Measurements from ENCODE around the gene ASCC1. TPM values are rescaled to one million over a fixed set of nuclear protein-coding genes. Genes with fewer than 3 reads are reported as not detected.

Gene ASCC1
- total RNA-seq, 1 donor from 2014 or later, result 49.5 TPM

DNA sequence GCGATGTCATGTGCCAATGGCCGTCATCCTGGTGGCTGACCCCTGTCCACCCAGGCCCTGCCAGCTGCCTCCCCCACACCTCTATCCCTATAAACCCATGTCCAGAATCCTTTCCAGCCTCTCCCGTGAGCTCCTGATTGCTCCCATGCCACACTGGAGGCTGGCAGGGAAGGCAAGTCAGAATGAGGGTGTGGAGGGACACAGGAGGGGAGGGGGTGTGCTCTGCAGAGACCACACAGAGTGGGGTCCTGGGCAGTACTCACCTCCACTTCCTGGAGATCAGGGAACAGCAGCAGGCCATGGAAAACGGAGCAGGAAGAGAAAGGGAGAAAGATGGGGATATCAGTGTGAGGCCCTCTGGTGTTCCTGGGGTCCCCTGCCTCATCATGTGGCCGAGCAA lies 143.4 kb downstream of the ASCC1 start:
- Histone ChIP-seq H3F3A (ENCODE audit: low read depth) (no peaks in the 10 kb centered on the region), H3K4me1 (peaks cover 8% of the 10 kb centered on the region), H3K9ac (no peak overlapping the region), H3K27ac (no peak overlapping the region), H3K4me3 (no peak overlapping the region), H3K36me3 (no peaks in the 10 kb centered on the region), H3K27me3 (no peaks in the 10 kb centered on the region), H4K20me1 (ENCODE audit: low read depth) (no peaks in the 10 kb centered on the region), H3K79me2 (ENCODE audit: low read depth) (no peaks in the 10 kb centered on the region), H2AFZ (replicated peaks) (no peak overlapping the region), H3K9me3 (ENCODE audit: low read depth) (no peaks in the 10 kb centered on the region), H3K4me2 (no peak overlapping the region)
- Mint-ChIP-seq H3K27me3 (ENCODE audit: insufficient read depth, low read depth) (peaks cover 14% of the 10 kb centered on the region), H3K4me1 (peaks cover 47% of the 10 kb centered on the region), H3K9me3 (peaks cover 5% of the 10 kb centered on the region), H3K36me3 (peaks cover 4% of the 10 kb centered on the region), H3K27ac (peak overlapping the region; percentile 85), H3K4me3 (no peak overlapping the region)
- DNase-seq (ENCODE audit: low spot score), result no peak
- TF ChIP-seq, protein P1, sequence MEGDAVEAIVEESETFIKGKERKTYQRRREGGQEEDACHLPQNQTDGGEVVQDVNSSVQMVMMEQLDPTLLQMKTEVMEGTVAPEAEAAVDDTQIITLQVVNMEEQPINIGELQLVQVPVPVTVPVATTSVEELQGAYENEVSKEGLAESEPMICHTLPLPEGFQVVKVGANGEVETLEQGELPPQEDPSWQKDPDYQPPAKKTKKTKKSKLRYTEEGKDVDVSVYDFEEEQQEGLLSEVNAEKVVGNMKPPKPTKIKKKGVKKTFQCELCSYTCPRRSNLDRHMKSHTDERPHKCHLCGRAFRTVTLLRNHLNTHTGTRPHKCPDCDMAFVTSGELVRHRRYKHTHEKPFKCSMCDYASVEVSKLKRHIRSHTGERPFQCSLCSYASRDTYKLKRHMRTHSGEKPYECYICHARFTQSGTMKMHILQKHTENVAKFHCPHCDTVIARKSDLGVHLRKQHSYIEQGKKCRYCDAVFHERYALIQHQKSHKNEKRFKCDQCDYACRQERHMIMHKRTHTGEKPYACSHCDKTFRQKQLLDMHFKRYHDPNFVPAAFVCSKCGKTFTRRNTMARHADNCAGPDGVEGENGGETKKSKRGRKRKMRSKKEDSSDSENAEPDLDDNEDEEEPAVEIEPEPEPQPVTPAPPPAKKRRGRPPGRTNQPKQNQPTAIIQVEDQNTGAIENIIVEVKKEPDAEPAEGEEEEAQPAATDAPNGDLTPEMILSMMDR (IDR thresholded peaks at IDR 0.05), result no peak
- TF ChIP-seq EZH2 (IDR thresholded peaks at IDR 0.05), result no peak
- no peak for TF ChIP-seq EZH2phosphoT487 (IDR thresholded peaks at IDR 0.05)

DNA sequence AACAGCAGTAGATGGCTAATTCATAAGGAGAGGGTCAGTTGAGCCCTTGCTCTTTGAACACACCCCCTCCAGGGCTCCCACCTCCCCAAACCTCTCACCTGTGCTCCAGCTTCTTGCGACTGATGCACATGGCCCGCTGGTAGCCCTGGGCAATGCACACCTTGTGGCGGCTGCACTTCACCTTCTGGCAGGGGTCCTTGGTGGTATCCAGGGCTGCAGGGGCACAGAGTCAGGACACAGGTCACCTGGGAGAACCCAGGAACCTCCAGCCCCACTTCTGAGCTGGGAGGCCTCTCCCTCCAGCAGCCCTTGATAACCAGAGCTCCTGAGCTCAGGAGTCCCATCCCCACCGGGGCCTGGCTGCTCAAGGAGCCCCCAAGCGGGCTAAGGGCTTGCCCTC lies 144.0 kb downstream of the ASCC1 start:
- TF ChIP-seq EZH2 (IDR thresholded peaks at IDR 0.05) (no peak), EZH2phosphoT487 (IDR thresholded peaks at IDR 0.05) (no peak)
- TF ChIP-seq, protein P1 (IDR thresholded peaks at IDR 0.05), result no peak
- no peak for DNase-seq (ENCODE audit: low spot score)
- peaks cover 13% of the 10 kb centered on the region for H3K27me3 Mint-ChIP-seq (ENCODE audit: insufficient read depth, low read depth)
- peaks cover 53% of the 10 kb centered on the region for H3K4me1 Mint-ChIP-seq
- H2AFZ ChIP-seq (replicated peaks), result no peak overlapping the region
- H3K79me2 ChIP-seq (ENCODE audit: low read depth), result no peaks in the 10 kb centered on the region
- no peaks in the 10 kb centered on the region for H3K27me3 ChIP-seq
- H3K9ac ChIP-seq, result no peak overlapping the region
- no peak overlapping the region for H3K4me2 ChIP-seq
- no peaks in the 10 kb centered on the region for H3F3A ChIP-seq (ENCODE audit: low read depth)
- H3K36me3 ChIP-seq, result no peaks in the 10 kb centered on the region
- H3K4me3 Mint-ChIP-seq, result no peak overlapping the region
- H3K9me3 Mint-ChIP-seq, result peaks cover 5% of the 10 kb centered on the region
- H4K20me1 ChIP-seq (ENCODE audit: low read depth), result no peaks in the 10 kb centered on the region
- H3K4me3 ChIP-seq, result no peak overlapping the region
- no peak overlapping the region for H3K27ac Mint-ChIP-seq
- H3K36me3 Mint-ChIP-seq, result peaks cover 4% of the 10 kb centered on the region
- H3K9me3 ChIP-seq (ENCODE audit: low read depth), result no peaks in the 10 kb centered on the region
- no peak overlapping the region for H3K27ac ChIP-seq
- peaks cover 8% of the 10 kb centered on the region for H3K4me1 ChIP-seq

DNA sequence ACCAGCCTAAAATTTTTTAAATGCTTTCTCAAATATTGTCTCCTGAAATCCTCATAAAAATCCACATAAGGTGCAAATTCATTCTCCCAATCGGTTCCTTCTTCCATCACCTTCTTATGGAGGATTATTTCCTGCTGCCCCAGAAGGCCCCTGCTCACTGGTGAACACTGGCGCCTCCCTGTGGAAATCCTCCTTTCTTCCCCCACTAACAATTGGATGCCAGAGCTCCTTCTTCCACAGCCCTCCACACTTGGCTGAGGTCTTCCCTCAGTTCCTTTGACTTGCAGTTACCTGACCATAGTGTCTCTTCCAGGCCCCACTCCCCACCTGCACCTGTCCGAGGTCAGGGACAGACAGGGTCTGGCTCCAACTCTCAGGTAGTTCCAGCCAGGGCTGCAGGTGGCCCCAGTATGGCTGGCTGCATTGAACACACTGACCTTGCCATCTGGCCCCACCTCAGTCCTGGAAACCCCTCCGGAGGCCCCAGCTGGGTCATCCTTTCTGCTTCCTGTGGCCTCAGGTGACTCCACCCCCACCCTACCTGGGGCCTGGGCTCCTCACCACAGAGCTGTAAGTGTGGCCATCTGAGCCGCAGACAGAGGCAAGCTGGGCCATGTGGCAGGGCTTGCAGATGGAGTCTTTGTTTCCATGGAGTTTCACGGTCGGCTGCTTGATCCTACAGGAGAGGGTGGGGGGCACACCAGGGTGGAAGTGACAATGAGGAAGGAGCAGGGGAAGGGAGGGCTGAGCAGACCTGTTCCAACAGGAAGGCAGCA lies 146.1 kb downstream of the ASCC1 start:
- peaks cover 60% of the 10 kb centered on the region for H3K4me1 Mint-ChIP-seq
- Histone ChIP-seq H3K9me3 (ENCODE audit: low read depth) (no peaks in the 10 kb centered on the region), H3K4me1 (peaks cover 8% of the 10 kb centered on the region), H4K20me1 (ENCODE audit: low read depth) (no peaks in the 10 kb centered on the region), H3K36me3 (no peaks in the 10 kb centered on the region), H3K27ac (no peak overlapping the region), H2AFZ (replicated peaks) (peak overlapping the region; percentile 43), H3K27me3 (no peaks in the 10 kb centered on the region), H3K9ac (no peak overlapping the region), H3K4me3 (no peak overlapping the region), H3K4me2 (peak overlapping the region; percentile 45), H3F3A (ENCODE audit: low read depth) (no peaks in the 10 kb centered on the region), H3K79me2 (ENCODE audit: low read depth) (no peaks in the 10 kb centered on the region)
- DNase-seq (ENCODE audit: low spot score), result peak; percentile 50
- peak overlapping the region; percentile 68 for H3K4me3 Mint-ChIP-seq
- peaks cover 5% of the 10 kb centered on the region for H3K9me3 Mint-ChIP-seq
- TF ChIP-seq EZH2phosphoT487 (IDR thresholded peaks at IDR 0.05) (no peak), EZH2 (IDR thresholded peaks at IDR 0.05) (no peak)
- TF ChIP-seq, protein P1 (IDR thresholded peaks at IDR 0.05), result peak; percentile 53
- H3K36me3 Mint-ChIP-seq, result peaks cover 4% of the 10 kb centered on the region
- peak overlapping the region; percentile 67 for H3K27ac Mint-ChIP-seq
- H3K27me3 Mint-ChIP-seq (ENCODE audit: insufficient read depth, low read depth), result peaks cover 8% of the 10 kb centered on the region

Measured in neural progenitor cell (in vitro differentiated cells).